ENCODE measurements around the gene ACACB.

The ACACB gene

GRCh38 chr12:109097140-109097434 is 19.3 kb upstream of the ACACB start:
- ATAC-seq (ENCODE audit: insufficient read depth, low read depth) (no peak), DNase-seq (no peak)
- Histone ChIP-seq H3K4me3 (ENCODE audit: low read depth in 1 of 2, low read length in 2 of 2) (peak overlapping the region; percentile 68 to 82; a peak in 3 of 4 replicates), H3K27me3 (ENCODE audit: insufficient read depth, low read length, poor library complexity) (no peaks in the 10 kb centered on the region), H3K9me3 (ENCODE audit: insufficient read depth, low read length, severe bottlenecking) (no peaks in the 10 kb centered on the region), H3K27ac (ENCODE audit: low read length) (peak overlapping the region; percentile 84), H3K4me1 (ENCODE audit: insufficient read depth, low read length) (peaks cover 53% of the 10 kb centered on the region), H3K36me3 (ENCODE audit: insufficient read depth, low read length) (peaks cover 39% of the 10 kb centered on the region), H4K20me1 (ENCODE audit: insufficient read depth, low read length) (peaks cover 28% of the 10 kb centered on the region), H3K9ac (ENCODE audit: low read depth, low read length) (peak overlapping the region; percentile 80), H2AFZ (ENCODE audit: low read depth, low read length) (peak overlapping the region; percentile 94), H3K79me2 (ENCODE audit: insufficient read depth, low read length) (peaks cover 48% of the 10 kb centered on the region), H3K4me2 (ENCODE audit: insufficient read depth, low read length) (peak overlapping the region; percentile 93)
- TF ChIP-seq EZH2 (IDR thresholded peaks at IDR 0.05; ENCODE audit: borderline replicate concordance, low read depth, low read length, severe bottlenecking) (no peak), CTCF (IDR thresholded peaks at IDR 0.05; ENCODE audit: borderline replicate concordance, extremely low read depth, low read length, poor library complexity, severe bottlenecking) (no peak)

GRCh38 chr12:109097435-109098182 is 18.8 kb upstream of the ACACB start, which contains the start of gene UNG:
Gene UNG, plus strand, starts transcription at chr12:109097597. Its CDS starts 83 bp downstream, at chr12:109097680.
- H3K36me3 ChIP-seq (ENCODE audit: insufficient read depth, low read length): peaks cover 43% of the 10 kb centered on the region
- H3K9ac ChIP-seq (ENCODE audit: low read depth, low read length): peak within 1 kb of the TSS; percentile 80
- no peaks in the 10 kb centered on the region for H3K27me3 ChIP-seq (ENCODE audit: insufficient read depth, low read length, poor library complexity)
- H3K79me2 ChIP-seq (ENCODE audit: insufficient read depth, low read length): peaks cover 44% of the 10 kb centered on the region
- H3K4me3 ChIP-seq (ENCODE audit: low read depth in 1 of 2, low read length in 2 of 2): peak within 1 kb of the TSS; percentile 68 to 82
- H3K4me2 ChIP-seq (ENCODE audit: insufficient read depth, low read length): peak within 1 kb of the TSS; percentile 93
- TF ChIP-seq EZH2 (IDR thresholded peaks at IDR 0.05; ENCODE audit: borderline replicate concordance, low read depth, low read length, severe bottlenecking) (no peak), CTCF (IDR thresholded peaks at IDR 0.05; ENCODE audit: borderline replicate concordance, extremely low read depth, low read length, poor library complexity, severe bottlenecking) (no peak)
- H3K9me3 ChIP-seq (ENCODE audit: insufficient read depth, low read length, severe bottlenecking): no peaks in the 10 kb centered on the region
- ATAC-seq (ENCODE audit: insufficient read depth, low read depth): peak; percentile 91
- peak within 1 kb of the TSS; percentile 94 for H2AFZ ChIP-seq (ENCODE audit: low read depth, low read length)
- H3K4me1 ChIP-seq (ENCODE audit: insufficient read depth, low read length): peaks cover 48% of the 10 kb centered on the region
- peak; percentile 96 for DNase-seq
- peaks cover 33% of the 10 kb centered on the region for H4K20me1 ChIP-seq (ENCODE audit: insufficient read depth, low read length)
- H3K27ac ChIP-seq (ENCODE audit: low read length): peak within 1 kb of the TSS; percentile 84

GRCh38 chr12:109098183-109098604 is 18.2 kb upstream of the ACACB start:
- H3K4me2 ChIP-seq (ENCODE audit: insufficient read depth, low read length): peak overlapping the region; percentile 93
- TF ChIP-seq EZH2 (IDR thresholded peaks at IDR 0.05; ENCODE audit: borderline replicate concordance, low read depth, low read length, severe bottlenecking): no peak
- no peak for TF ChIP-seq CTCF (IDR thresholded peaks at IDR 0.05; ENCODE audit: borderline replicate concordance, extremely low read depth, low read length, poor library complexity, severe bottlenecking)
- peak overlapping the region; percentile 47 for H3K27ac ChIP-seq (ENCODE audit: low read length)
- DNase-seq (no peak), ATAC-seq (ENCODE audit: insufficient read depth, low read depth) (peak; percentile 2; the same call in 1 of the 3 replicates)
- H3K79me2 ChIP-seq (ENCODE audit: insufficient read depth, low read length): peaks cover 38% of the 10 kb centered on the region
- peaks cover 34% of the 10 kb centered on the region for H4K20me1 ChIP-seq (ENCODE audit: insufficient read depth, low read length)
- peak overlapping the region; percentile 69 for H2AFZ ChIP-seq (ENCODE audit: low read depth, low read length)
- peaks cover 45% of the 10 kb centered on the region for H3K36me3 ChIP-seq (ENCODE audit: insufficient read depth, low read length)
- peak overlapping the region; percentile 68 to 70; a peak in 3 of 4 replicates for H3K4me3 ChIP-seq (ENCODE audit: low read depth in 1 of 2, low read length in 2 of 2)
- no peaks in the 10 kb centered on the region for H3K9me3 ChIP-seq (ENCODE audit: insufficient read depth, low read length, severe bottlenecking)
- no peaks in the 10 kb centered on the region for H3K27me3 ChIP-seq (ENCODE audit: insufficient read depth, low read length, poor library complexity)
- peak overlapping the region; percentile 80 for H3K9ac ChIP-seq (ENCODE audit: low read depth, low read length)
- peaks cover 42% of the 10 kb centered on the region for H3K4me1 ChIP-seq (ENCODE audit: insufficient read depth, low read length)

All from DND-41 (cell line).